Measurements from ENCODE around the gene MTA3.

DNA sequence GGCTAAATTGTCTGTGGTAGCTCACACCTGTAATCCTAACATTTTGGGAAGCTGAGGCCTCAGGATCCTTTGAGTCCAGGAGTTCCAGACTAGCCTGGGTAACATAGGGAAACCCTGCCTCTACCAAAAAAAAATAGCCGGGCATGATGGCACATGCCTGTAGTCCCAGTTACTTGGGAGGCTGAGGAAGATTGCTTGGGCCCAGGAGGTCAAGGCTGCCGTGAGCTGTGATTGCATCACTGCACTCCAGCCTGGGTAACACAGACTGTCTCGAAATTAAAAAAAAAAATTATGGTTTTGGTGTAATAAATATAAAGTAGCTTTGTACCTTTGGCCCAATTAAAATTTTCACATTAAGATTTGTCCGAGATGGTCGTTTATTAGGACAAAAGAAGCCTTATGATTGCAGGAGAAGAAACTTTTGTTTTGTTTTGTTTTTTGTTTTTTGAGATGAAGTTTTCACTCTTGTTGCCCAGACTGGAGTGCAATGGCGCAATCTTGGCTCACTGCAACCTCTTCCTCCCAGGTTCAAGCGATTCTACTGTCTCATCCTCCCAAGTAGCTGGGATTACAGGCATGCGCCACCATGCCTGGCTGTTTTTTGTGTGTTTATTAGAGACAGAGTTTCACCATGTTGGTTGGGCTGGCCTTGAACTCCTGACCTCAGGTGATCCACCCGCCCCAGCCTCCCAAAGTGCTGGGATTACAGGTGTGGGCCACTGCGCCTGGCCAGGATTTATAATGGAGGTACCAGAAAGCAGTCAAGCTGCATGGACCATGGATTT, 4.1 kb downstream of the MTA3 start:
- TF ChIP-seq, protein P1, sequence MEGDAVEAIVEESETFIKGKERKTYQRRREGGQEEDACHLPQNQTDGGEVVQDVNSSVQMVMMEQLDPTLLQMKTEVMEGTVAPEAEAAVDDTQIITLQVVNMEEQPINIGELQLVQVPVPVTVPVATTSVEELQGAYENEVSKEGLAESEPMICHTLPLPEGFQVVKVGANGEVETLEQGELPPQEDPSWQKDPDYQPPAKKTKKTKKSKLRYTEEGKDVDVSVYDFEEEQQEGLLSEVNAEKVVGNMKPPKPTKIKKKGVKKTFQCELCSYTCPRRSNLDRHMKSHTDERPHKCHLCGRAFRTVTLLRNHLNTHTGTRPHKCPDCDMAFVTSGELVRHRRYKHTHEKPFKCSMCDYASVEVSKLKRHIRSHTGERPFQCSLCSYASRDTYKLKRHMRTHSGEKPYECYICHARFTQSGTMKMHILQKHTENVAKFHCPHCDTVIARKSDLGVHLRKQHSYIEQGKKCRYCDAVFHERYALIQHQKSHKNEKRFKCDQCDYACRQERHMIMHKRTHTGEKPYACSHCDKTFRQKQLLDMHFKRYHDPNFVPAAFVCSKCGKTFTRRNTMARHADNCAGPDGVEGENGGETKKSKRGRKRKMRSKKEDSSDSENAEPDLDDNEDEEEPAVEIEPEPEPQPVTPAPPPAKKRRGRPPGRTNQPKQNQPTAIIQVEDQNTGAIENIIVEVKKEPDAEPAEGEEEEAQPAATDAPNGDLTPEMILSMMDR (IDR thresholded peaks at IDR 0.05; ENCODE audit: low read depth, low read length), result no peak
- TF ChIP-seq, protein P2, sequence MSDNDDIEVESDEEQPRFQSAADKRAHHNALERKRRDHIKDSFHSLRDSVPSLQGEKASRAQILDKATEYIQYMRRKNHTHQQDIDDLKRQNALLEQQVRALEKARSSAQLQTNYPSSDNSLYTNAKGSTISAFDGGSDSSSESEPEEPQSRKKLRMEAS (IDR thresholded peaks at IDR 0.05; ENCODE audit: low read depth, low read length), result no peak
- no peak for TF ChIP-seq POLR2A (IDR thresholded peaks at IDR 0.05; ENCODE audit: extremely low read depth, insufficient read length)
- TF ChIP-seq MYC (IDR thresholded peaks at IDR 0.05; ENCODE audit: low read depth, low read length), result no peak

All from NB4 (cell line).